Measurements from ENCODE around the gene LAMTOR4. TPM values are rescaled to one million over a fixed set of nuclear protein-coding genes. Genes with fewer than 3 reads are reported as not detected.

The LAMTOR4 gene
- total and polyA plus RNA-seq, 2 of the 13 experiments (the other 11 are each of a cell fraction or from before 2014, with no cell fraction given) = 115 to 118 TPM

GRCh38 chr7:100127866-100128636, 20.7 kb upstream of the LAMTOR4 start (continued):
- TF ChIP-seq AHDC1 (CRISPR knock-in tag; IDR thresholded peaks at IDR 0.05; ENCODE audit: borderline replicate concordance) = no peak
- TF ChIP-seq ZNF800 (CRISPR knock-in tag; IDR thresholded peaks at IDR 0.05) = no peak
- TF ChIP-seq ZNF230 (CRISPR knock-in tag; IDR thresholded peaks at IDR 0.05) = 0 out of 2 replicates have a peak, but pooled peaks have one; percentile 61
- TF ChIP-seq ZBED4 (CRISPR knock-in tag; IDR thresholded peaks at IDR 0.05; ENCODE audit: borderline replicate concordance) = no peak
- no peak for TF ChIP-seq SMAD3 (CRISPR knock-in tag; IDR thresholded peaks at IDR 0.05)
- TF ChIP-seq ZBTB34 (CRISPR knock-in tag; IDR thresholded peaks at IDR 0.05) = no peak
- no peak for TF ChIP-seq SRSF9 (IDR thresholded peaks at IDR 0.05; ENCODE audit: borderline replicate concordance, insufficient read depth, low read depth, low read length, poor library complexity, severe bottlenecking)
- 0 out of 2 replicates have a peak, but pooled peaks have one; percentile 24 for TF ChIP-seq NRL (CRISPR knock-in tag; IDR thresholded peaks at IDR 0.05; ENCODE audit: borderline replicate concordance)
- no peak for TF ChIP-seq AGO1 (IDR thresholded peaks at IDR 0.05; ENCODE audit: low read depth, low read length, poor library complexity, severe bottlenecking)
- no peak for TF ChIP-seq POLR2G (IDR thresholded peaks at IDR 0.05; ENCODE audit: low read depth, low read length)
- peak; percentile 59; the same call in 1 of the 2 replicates for TF ChIP-seq ZNF576 (CRISPR knock-in tag; IDR thresholded peaks at IDR 0.05)
- peak; percentile 85 for TF ChIP-seq AGO2 (optimal IDR thresholded peaks at IDR 0.05; ENCODE audit: low read depth, low read length)
- TF ChIP-seq JUN (CRISPR knock-in tag; IDR thresholded peaks at IDR 0.05) = no peak
- no peak for TF ChIP-seq NFKB2 (CRISPR knock-in tag; IDR thresholded peaks at IDR 0.05; ENCODE audit: borderline replicate concordance)
